ENCODE measurements around the gene APOBR. TPM values are rescaled to one million over a fixed set of nuclear protein-coding genes. Genes with fewer than 3 reads are reported as not detected.

Gene APOBR
- total and polyA plus RNA-seq, 2 of the 13 experiments (the other 11 are each of a cell fraction or from before 2014, with no cell fraction given), result 0.03 TPM; not detected in 1

DNA sequence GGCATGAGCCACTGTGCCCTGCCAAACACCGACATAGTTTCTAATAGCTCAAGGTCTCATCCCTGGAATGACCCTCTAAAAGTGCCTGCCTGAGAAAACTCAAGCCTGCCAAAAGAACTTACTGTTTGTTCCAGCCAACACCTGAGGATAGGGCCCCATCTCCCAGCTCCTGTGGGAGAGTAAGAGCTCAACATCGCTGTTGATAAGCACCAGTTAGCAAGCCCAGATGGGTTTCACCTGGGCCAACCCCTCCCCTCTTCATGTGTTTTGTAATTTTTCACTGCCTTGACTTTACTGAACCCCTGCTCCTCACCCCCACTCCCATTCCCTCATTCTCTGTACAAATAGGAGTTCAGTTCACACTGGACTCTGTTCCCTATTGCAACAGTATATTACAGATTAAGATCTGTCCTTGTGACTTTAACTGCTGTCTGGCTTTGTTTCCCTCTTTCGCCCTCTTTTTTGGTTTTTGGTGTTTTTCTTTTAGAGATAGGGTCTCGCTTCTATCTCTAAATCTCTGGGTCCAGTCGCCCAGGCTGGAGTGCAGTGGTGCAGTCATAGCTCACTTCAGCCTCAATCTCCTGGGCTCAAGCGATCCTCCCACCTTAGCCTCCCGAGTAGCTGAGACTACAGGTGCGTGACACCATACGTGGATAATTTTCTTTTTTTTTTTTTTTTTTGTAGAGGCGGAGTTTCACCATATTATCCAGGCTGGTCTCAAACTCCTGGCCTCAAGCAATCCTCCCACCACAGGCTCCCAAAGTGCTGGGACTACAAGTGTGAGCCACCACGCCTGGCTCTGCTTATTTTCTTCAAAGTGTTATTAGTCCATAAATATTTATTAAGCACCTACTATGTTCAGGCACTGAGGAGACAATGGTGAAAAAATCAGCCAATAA lies 32.0 kb downstream of the APOBR start (continued):
- TF ChIP-seq ZNF546 (CRISPR knock-in tag; conservative IDR thresholded peaks at IDR 0.05), result no peak
- TF ChIP-seq NFYC (CRISPR knock-in tag; IDR thresholded peaks at IDR 0.05), result peak; percentile 64
- TF ChIP-seq ZNF614 (CRISPR knock-in tag; IDR thresholded peaks at IDR 0.05; ENCODE audit: borderline replicate concordance), result peak; percentile 96
- TF ChIP-seq ATF7 (IDR thresholded peaks at IDR 0.05), result peak; percentile 54
- peak; percentile 53; the same call in 1 of the 2 replicates for TF ChIP-seq ATF7 (CRISPR knock-in tag; IDR thresholded peaks at IDR 0.05)
- no peak for TF ChIP-seq NR3C1 (CRISPR knock-in tag; IDR thresholded peaks at IDR 0.05)
- TF ChIP-seq ZKSCAN1 (IDR thresholded peaks at IDR 0.05; ENCODE audit: low read length), result peak; percentile 82
- TF ChIP-seq, protein P1, sequence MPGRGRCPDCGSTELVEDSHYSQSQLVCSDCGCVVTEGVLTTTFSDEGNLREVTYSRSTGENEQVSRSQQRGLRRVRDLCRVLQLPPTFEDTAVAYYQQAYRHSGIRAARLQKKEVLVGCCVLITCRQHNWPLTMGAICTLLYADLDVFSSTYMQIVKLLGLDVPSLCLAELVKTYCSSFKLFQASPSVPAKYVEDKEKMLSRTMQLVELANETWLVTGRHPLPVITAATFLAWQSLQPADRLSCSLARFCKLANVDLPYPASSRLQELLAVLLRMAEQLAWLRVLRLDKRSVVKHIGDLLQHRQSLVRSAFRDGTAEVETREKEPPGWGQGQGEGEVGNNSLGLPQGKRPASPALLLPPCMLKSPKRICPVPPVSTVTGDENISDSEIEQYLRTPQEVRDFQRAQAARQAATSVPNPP (CRISPR knock-in tag; IDR thresholded peaks at IDR 0.05), result peak; percentile 87; the same call in 1 of the 2 replicates
- TF ChIP-seq NONO (IDR thresholded peaks at IDR 0.05), result no peak
- peak; percentile 91 for TF ChIP-seq NONO (CRISPR knock-in tag; conservative IDR thresholded peaks at IDR 0.05)
- TF ChIP-seq, protein P2, sequence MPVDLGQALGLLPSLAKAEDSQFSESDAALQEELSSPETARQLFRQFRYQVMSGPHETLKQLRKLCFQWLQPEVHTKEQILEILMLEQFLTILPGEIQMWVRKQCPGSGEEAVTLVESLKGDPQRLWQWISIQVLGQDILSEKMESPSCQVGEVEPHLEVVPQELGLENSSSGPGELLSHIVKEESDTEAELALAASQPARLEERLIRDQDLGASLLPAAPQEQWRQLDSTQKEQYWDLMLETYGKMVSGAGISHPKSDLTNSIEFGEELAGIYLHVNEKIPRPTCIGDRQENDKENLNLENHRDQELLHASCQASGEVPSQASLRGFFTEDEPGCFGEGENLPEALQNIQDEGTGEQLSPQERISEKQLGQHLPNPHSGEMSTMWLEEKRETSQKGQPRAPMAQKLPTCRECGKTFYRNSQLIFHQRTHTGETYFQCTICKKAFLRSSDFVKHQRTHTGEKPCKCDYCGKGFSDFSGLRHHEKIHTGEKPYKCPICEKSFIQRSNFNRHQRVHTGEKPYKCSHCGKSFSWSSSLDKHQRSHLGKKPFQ (CRISPR knock-in tag; IDR thresholded peaks at IDR 0.05; ENCODE audit: insufficient replicate concordance), result peak; percentile 99
- peak; percentile 88; the same call in 1 of the 2 replicates for TF ChIP-seq TRIM24 (CRISPR knock-in tag; IDR thresholded peaks at IDR 0.05)
- TF ChIP-seq RFXAP (CRISPR knock-in tag; IDR thresholded peaks at IDR 0.05; ENCODE audit: borderline replicate concordance), result 0 out of 2 replicates have a peak, but pooled peaks have one; percentile 24
- peak; percentile 97 for TF ChIP-seq ZNF460 (CRISPR knock-in tag; IDR thresholded peaks at IDR 0.05; ENCODE audit: borderline replicate concordance)
- TF ChIP-seq RFX1 (IDR thresholded peaks at IDR 0.05), result no peak
- TF ChIP-seq, protein P3, sequence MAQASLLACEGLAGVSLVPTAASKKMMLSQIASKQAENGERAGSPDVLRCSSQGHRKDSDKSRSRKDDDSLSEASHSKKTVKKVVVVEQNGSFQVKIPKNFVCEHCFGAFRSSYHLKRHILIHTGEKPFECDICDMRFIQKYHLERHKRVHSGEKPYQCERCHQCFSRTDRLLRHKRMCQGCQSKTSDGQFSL (CRISPR knock-in tag; IDR thresholded peaks at IDR 0.05), result peak; percentile 93; the same call in 1 of the 2 replicates
- peak; percentile 94 for TF ChIP-seq ISL2 (CRISPR knock-in tag; IDR thresholded peaks at IDR 0.05)
- peak; percentile 52; the same call in 1 of the 2 replicates for TF ChIP-seq YEATS4 (CRISPR knock-in tag; IDR thresholded peaks at IDR 0.05; ENCODE audit: borderline replicate concordance)
- TF ChIP-seq, protein P4, sequence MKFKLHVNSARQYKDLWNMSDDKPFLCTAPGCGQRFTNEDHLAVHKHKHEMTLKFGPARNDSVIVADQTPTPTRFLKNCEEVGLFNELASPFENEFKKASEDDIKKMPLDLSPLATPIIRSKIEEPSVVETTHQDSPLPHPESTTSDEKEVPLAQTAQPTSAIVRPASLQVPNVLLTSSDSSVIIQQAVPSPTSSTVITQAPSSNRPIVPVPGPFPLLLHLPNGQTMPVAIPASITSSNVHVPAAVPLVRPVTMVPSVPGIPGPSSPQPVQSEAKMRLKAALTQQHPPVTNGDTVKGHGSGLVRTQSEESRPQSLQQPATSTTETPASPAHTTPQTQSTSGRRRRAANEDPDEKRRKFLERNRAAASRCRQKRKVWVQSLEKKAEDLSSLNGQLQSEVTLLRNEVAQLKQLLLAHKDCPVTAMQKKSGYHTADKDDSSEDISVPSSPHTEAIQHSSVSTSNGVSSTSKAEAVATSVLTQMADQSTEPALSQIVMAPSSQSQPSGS (CRISPR knock-in tag; IDR thresholded peaks at IDR 0.05), result peak; percentile 93
- TF ChIP-seq JUND (CRISPR knock-in tag; IDR thresholded peaks at IDR 0.05), result no peak; the same call in 1 of the 2 replicates
- TF ChIP-seq ZFP37 (CRISPR knock-in tag; IDR thresholded peaks at IDR 0.05; ENCODE audit: borderline replicate concordance), result no peak
- TF ChIP-seq, protein P5, sequence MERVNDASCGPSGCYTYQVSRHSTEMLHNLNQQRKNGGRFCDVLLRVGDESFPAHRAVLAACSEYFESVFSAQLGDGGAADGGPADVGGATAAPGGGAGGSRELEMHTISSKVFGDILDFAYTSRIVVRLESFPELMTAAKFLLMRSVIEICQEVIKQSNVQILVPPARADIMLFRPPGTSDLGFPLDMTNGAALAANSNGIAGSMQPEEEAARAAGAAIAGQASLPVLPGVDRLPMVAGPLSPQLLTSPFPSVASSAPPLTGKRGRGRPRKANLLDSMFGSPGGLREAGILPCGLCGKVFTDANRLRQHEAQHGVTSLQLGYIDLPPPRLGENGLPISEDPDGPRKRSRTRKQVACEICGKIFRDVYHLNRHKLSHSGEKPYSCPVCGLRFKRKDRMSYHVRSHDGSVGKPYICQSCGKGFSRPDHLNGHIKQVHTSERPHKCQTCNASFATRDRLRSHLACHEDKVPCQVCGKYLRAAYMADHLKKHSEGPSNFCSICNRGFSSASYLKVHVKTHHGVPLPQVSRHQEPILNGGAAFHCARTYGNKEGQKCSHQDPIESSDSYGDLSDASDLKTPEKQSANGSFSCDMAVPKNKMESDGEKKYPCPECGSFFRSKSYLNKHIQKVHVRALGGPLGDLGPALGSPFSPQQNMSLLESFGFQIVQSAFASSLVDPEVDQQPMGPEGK (CRISPR knock-in tag; IDR thresholded peaks at IDR 0.05), result peak; percentile 97
- no peak for TF ChIP-seq ZNF570 (CRISPR knock-in tag; IDR thresholded peaks at IDR 0.05; ENCODE audit: borderline replicate concordance)
- TF ChIP-seq ZSCAN9 (CRISPR knock-in tag; IDR thresholded peaks at IDR 0.05; ENCODE audit: borderline replicate concordance), result peak; percentile 97

Measured in HepG2 (cell line).